GM21367 (cell line): ENCODE measurements around the gene NLRP7.
"Not testable (repeated sequence)": the region's sequence is repeated elsewhere in the genome, so short reads cannot be mapped to it uniquely, and the experiment has no call there.

Experiments
- ATAC-seq: cut with Tn5 transposase; IDR thresholded peaks from one replicate; pipeline ENCODE4 v1.9.1; 2021; ENCODE audit not compliant: unreplicated experiment

NLRP7 gene

GRCh38 chr19:54947381-54947780, at the start of gene NLRP7:
Gene NLRP7 (minus strand): TSS chr19:54947530.
- ATAC-seq = no peak

GRCh38 chr19:54995561-54995960, 48.2 kb upstream of the NLRP7 start:
- no peak for ATAC-seq

- ATAC-seq = not testable (repeated sequence)
Observed at GRCh38 chr19:54989531-54989930, 42.2 kb upstream of the NLRP7 start.

- not testable (repeated sequence) for ATAC-seq
Observed at GRCh38 chr19:54982562-54982961, 35.2 kb upstream of the NLRP7 start.

- ATAC-seq = not testable (repeated sequence)
Observed at GRCh38 chr19:54973229-54974090, 26.1 kb upstream of the NLRP7 start.

- ATAC-seq = not testable (repeated sequence)
Observed at GRCh38 chr19:54971446-54971845, 24.1 kb upstream of the NLRP7 start.

GRCh38 chr19:54969647-54970046, 22.3 kb upstream of the NLRP7 start:
- no peak for ATAC-seq

- ATAC-seq = no peak
Observed at GRCh38 chr19:54967611-54968010, 20.3 kb upstream of the NLRP7 start.

GRCh38 chr19:54965055-54965454, 17.7 kb upstream of the NLRP7 start:
- not testable (repeated sequence) for ATAC-seq

GRCh38 chr19:54959840-54960239, 12.5 kb upstream of the NLRP7 start:
- ATAC-seq = no peak

GRCh38 chr19:54955376-54955775, 8.0 kb upstream of the NLRP7 start:
- ATAC-seq = no peak

- not testable (repeated sequence) for ATAC-seq
Observed at GRCh38 chr19:54953345-54953713, 6.0 kb upstream of the NLRP7 start.

- no peak for ATAC-seq
Observed at GRCh38 chr19:54952591-54953344, 5.4 kb upstream of the NLRP7 start.

GRCh38 chr19:54950580-54950979, 3.2 kb upstream of the NLRP7 start:
- ATAC-seq = not testable (repeated sequence)

GRCh38 chr19:54949412-54949811, 2.1 kb upstream of the NLRP7 start:
- ATAC-seq = no peak

GRCh38 chr19:54943772-54944361, 3.5 kb downstream of the NLRP7 start:
- not testable (repeated sequence) for ATAC-seq

GRCh38 chr19:54939538-54939937, 7.8 kb downstream of the NLRP7 start:
- ATAC-seq = not testable (repeated sequence)

GRCh38 chr19:54938906-54939305, 8.4 kb downstream of the NLRP7 start:
- no peak for ATAC-seq

GRCh38 chr19:54937926-54938325, 9.4 kb downstream of the NLRP7 start:
- ATAC-seq = no peak

- ATAC-seq = no peak
Observed at GRCh38 chr19:54928299-54928698, 19.0 kb downstream of the NLRP7 start.

- ATAC-seq = no peak
Observed at GRCh38 chr19:54923276-54923675, 24.1 kb downstream of the NLRP7 start.

- no peak for ATAC-seq
Observed at GRCh38 chr19:54921082-54921481, 26.2 kb downstream of the NLRP7 start.
